Measurements from ENCODE around the gene PRKAA1.
"Not testable (repeated sequence)": the region's sequence is repeated elsewhere in the genome, so short reads cannot be mapped to it uniquely, and the experiment has no call there.

The PRKAA1 gene

GRCh38 chr5:40779561-40779960 is 18.6 kb downstream of the PRKAA1 start:
- DNase-seq, result no peak

GRCh38 chr5:40778133-40778532 is 20.0 kb downstream of the PRKAA1 start:
- DNase-seq, result no peak

DNA sequence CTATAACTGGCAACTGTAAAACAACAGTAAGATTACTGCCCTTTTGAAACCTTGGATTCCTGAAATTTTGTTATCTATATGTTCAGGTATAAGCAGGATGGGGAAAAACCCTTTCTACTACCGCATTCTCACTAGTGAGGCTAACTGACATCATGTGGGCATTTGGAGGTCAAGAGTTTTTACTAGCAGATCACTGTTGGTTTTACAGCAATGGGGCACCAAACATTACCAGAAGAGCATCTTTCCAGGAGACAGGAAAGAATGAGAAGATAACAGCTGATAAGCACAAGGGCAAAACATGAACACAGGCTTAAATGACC is 21.6 kb downstream of the PRKAA1 start:
- DNase-seq, result no peak

- DNase-seq, result no peak
Measured at GRCh38 chr5:40775846-40776657, 22.1 kb downstream of the PRKAA1 start.

GRCh38 chr5:40775085-40775845 is 22.9 kb downstream of the PRKAA1 start:
- DNase-seq, result no peak

DNA sequence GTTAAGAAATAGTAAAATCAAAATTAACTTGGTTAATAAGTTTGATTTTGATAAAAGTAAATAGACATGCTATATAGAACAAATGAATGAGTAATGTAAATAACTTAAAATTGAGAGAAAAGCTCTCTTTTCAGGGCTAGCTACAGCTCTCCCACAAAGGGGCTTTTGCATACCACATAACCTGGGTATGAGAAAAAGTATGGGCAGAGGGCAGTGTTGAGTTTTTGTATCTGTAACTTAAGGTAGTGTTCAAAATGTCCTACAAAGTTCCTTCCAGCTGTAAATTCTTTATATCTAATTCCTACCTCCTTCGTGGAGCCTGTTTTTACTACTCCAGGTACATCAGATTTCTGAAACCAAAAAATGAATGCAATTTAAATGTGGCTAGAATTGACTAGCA is 23.6 kb downstream of the PRKAA1 start:
- no peak for DNase-seq

DNA sequence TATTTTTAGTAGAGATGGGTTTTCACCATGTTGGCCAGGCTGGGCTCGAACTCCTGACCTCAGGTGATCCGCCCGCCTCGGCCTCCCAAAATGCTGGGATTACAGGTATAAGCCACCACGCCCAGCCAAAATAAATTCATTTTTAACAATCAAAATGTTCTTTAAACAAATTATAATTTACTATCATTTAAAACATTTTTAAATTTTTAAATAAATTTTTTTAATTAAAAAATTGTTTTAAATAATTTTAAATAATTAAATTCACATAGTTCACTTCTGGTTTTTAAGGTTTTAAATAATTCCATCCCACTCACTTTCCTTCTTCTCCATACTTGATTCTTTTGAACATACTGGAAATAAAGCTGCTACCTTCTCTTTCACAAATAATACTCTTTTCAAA is 27.4 kb downstream of the PRKAA1 start:
- DNase-seq, result no peak

GRCh38 chr5:40762705-40763104 is 35.5 kb downstream of the PRKAA1 start:
- DNase-seq, result no peak

DNA sequence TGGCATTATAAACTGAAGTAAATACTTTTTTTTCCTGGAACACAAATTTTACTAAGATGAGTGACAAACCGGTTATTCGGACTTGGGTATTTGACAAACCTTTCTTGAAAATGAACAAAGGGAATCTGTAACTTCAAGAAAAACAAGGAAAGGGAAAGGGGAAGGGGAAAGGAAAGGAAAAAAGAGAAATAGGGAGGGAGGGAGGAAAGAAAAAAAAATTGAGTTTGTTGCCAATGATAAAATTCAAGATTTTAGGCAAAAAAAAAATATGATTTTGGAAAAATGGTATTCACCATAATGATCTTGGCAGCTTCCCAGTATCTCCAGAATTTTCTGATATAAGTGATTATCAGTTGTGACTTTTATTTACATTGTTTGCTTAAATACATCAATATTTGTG is 40.8 kb downstream of the PRKAA1 start:
- no peak for DNase-seq

DNA sequence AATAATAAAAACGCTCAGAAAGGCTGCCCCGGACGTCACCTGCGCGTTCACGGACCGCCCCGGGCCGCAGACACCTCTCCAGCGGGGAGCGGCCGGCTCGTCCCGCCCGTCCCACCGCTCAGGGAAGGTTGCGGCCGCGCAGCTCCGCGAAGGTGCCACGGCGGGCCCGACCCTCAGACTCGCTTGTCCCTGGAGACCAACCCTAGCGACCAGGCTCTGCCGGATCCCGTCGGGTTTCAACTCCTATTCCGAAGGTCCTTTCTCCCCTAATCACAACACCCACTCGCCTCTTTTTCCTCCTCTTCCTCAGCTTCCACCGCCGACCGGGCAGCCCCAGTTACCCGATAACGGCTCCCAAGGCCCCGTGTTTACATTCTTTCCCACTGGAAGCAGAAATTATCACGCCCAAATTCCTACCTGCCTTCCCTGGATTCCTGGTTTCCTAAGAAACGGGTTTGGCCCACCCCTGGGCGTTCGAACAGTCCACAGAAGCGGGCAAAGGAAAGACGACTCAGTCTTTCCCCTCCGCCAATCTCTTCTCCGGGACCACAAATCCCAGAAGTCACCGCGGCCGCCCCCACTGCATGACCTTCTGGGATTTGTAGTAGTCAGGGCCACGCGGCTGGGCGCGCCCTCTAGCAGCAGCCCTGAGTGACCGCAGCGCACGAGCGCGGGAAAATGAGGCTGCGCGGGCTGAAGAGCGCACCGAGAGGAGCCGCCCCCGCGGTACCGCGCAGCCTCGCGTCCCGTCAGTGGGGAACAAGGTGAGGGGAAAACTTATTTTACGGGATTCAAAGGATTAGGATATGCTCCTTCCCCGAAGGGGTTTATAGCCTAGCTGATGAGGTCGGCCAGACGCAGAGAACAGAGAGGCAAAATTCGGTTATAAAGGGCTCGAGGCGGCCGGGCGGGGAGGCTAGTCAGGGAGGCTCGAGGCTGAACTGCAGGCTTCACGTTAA is 42.5 kb downstream of the PRKAA1 start, which contains the start of gene TTC33:
Gene TTC33, minus strand, starts transcription at position 555 of the 959 bp plus-strand sequence. CDS start 8,943 bp downstream, outside the sequence.
- DNase-seq, result peak; percentile 97

DNA sequence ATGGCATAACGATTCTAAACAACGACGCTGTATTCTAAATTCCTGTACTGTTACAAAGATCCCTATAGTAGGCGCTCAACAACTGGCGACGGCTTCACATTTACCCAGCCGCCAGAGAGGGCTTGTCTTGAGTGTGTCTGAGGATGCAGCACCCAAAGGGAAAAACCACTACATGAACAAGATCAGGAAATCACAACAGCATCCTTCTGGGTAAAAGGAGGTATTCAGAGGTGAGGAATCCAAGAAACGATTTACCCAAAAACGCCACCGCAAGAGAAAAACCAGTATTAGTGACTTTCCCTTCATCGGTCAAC is 43.1 kb downstream of the PRKAA1 start:
- peak; percentile 84 for DNase-seq

DNA sequence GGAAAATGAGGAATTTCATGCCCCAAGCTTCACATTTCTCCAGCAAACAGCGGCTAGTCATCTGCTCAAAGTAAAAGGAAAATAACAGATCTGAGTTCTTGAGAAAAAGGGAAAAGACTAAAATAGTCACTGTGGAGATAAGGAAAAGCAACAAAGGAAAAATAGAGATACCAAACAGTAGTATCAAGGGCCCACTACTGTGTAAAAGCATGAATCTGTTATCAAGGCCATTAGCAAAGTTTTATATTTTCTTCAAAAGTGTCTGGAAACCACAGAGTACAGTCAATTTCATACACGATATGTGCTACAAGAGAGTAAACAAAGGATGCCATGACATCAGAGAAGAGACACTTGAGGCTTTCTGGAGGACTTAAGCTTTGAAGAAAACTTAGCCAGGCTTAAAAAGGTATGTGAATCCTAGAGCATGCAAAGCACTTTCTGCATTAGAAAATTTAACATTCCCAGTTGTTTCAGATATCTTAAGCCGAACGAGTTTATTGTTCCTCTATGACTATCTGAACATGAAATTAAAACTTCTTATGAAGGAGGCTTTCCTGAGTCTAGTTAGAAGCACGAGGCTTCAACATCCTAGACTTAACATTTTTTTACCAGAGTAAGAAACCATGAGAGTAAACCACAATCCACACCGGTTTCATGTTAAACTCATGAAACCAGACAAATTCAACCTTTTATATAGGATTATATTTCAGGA is 43.6 kb downstream of the PRKAA1 start:
- DNase-seq, result peak; percentile 59

GRCh38 chr5:40746703-40747102 is 51.5 kb downstream of the PRKAA1 start:
- no peak for DNase-seq

DNA sequence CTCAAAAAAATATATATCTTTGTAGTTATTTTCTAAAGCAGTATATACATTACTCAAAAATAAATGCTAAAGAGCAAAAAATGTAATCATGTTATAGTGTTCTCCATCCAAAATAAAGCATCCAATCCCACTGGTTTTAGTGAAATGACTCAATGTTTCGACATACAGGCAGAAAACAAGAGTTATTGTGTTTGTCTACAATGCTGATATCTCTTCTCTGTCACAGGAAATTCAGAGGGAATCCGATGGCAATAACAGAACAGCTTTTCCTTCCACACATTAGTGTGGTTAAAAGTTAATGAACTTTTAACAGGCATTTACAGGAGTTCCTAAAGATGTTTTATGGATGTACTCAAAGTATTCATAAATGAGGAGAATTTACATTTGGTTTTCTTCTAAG is 54.4 kb downstream of the PRKAA1 start:
- no peak for DNase-seq

GRCh38 chr5:40738502-40738901 is 59.7 kb downstream of the PRKAA1 start:
- no peak for DNase-seq

DNA sequence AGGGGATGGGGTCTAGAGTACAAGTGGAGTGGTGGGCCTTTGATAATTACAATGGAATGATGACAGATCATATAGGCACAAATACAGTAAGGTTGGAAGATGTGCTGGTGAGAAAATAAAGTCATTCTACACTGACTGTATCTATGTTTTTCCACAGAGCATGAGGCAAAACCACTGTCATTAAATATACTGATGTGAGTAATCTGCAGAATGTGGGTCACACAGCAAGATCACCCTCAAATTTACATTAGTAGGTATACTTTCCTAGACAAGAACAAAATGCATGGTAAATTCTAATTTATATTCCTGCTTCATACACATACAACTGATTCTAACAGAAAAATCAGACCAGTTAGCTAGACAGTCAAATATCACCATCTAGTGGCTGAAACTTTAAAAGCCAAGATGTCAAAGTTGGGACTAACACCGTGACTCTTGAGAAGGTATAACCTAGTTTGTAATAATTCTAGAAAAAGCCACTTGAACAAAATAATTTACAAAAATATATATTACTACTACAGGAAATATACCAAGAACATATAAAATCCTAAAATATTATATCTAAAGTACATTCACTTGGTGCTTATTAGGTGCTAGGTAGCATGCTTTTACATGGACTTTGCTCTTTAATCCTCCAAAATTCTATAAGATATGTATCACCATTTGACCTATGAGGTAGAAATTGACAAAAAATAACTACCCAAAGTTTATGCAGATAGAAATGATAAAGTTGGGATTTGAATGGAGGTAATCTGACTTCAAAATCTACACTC is 61.9 kb downstream of the PRKAA1 start:
- peak; percentile 75 for DNase-seq

DNA sequence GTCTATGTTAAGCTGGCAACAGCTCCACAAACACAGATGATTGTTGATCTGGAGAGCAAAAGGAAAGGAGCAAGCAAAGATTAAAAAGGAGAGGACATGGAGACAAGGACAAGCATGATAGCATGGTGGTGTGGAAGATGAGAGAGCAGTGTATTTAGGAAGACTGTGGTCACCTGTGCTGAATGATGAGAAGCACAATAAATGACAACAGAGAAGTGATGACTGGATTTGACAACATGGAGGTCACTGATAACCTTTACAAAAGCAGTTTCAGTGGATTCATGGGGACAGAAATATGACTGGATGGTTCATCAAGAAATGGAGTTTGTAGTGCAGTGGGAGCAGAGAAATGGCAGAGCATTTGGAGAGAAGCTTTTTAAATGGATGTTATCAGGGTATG is 62.6 kb downstream of the PRKAA1 start:
- no peak for DNase-seq

DNA sequence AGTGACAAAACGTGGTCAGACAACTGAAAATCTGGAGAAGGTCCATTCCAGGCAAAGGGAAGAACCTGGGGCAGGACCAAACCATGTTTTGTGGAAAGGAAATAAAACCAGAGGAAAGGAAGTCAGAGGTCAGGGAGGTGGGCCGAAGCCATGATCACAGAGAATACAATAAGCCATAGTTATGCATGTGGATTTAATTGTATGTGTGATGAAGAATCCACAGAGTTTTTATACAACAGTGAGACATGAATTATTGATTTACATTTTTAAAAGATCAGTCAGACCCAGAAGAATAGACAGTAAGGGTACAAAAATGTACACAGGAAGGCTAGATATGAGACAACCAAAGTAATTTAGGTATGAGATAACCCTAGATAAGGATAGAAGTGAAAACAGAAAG is 63.2 kb downstream of the PRKAA1 start:
- DNase-seq, result peak; percentile 38

- no peak for DNase-seq
Measured at GRCh38 chr5:40733879-40734563, 64.2 kb downstream of the PRKAA1 start.

DNA sequence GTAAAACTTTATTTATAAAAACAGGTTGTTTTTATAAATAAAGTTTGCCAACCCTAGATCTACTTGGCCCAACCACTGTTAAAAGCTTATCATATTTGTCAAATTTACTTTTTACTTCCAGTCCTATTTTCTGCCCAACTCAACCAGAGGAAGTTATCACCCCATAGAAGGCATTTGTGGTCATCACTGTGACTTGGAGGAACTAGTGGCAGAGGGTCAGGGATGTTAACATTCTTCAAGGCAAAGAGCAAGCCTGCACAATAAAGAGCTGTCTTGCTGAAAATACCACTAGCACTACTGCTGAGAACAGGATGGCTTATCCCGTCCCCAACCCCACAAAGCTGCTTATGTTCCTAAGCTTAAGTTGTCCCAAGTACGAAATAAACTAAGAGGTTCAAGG is 64.7 kb downstream of the PRKAA1 start:
- no peak for DNase-seq

- not testable (repeated sequence) for DNase-seq
Measured at GRCh38 chr5:40722497-40722911, 75.7 kb downstream of the PRKAA1 start.
